DOHH2 (cell line): Measurements from ENCODE around the gene FILIP1L.

Experiments
- EZH2phosphoT487 ChIP-seq: fragments of 200-600 bp; sonication (generic); IDR thresholded peaks from 2 replicates; pipeline ENCODE4 v1.6.1; 2017; ENCODE audit warnings: borderline replicate concordance, mild to moderate bottlenecking, antibody characterized with exemption, low read length, moderate library complexity, mixed read lengths
- TF ChIP-seq, protein P1 (sequence below): fragments of 200-600 bp; sonication (generic); IDR thresholded peaks from one replicate; pipeline ENCODE4 v1.5.1; 2014; ENCODE audit warnings: antibody characterized with exemption, mild to moderate bottlenecking, low read depth, low read length; ENCODE audit not compliant: poor library complexity, severe bottlenecking

DNA sequence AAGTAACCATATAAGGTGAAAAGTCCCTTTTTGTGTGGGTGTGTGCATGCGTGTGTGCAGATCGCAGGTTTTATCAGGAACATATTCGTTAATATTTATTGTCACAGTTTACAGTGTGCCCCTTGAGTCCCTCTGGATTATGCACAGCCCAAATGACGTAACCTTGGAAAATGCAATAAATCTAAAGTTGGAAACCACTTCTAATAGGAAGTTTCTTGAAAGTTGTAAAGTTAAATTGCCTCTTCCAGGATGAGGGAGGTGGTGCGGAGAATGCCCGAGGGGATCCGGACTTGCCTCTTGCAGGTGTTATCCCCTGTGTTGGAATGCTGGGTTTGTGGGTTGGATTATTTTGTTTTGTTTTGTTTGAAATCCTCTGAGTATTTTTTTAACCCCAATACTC, 153.4 kb downstream of the FILIP1L start:
- TF ChIP-seq, protein P1, sequence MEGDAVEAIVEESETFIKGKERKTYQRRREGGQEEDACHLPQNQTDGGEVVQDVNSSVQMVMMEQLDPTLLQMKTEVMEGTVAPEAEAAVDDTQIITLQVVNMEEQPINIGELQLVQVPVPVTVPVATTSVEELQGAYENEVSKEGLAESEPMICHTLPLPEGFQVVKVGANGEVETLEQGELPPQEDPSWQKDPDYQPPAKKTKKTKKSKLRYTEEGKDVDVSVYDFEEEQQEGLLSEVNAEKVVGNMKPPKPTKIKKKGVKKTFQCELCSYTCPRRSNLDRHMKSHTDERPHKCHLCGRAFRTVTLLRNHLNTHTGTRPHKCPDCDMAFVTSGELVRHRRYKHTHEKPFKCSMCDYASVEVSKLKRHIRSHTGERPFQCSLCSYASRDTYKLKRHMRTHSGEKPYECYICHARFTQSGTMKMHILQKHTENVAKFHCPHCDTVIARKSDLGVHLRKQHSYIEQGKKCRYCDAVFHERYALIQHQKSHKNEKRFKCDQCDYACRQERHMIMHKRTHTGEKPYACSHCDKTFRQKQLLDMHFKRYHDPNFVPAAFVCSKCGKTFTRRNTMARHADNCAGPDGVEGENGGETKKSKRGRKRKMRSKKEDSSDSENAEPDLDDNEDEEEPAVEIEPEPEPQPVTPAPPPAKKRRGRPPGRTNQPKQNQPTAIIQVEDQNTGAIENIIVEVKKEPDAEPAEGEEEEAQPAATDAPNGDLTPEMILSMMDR: no peak
- TF ChIP-seq EZH2phosphoT487: no peak
